ENCODE measurements around the gene CMYA5.
"Not testable (repeated sequence)": the region's sequence is repeated elsewhere in the genome, so short reads cannot be mapped to it uniquely, and the experiment has no call there.

CMYA5 gene

GRCh38 chr5:79750611-79751510, 61.2 kb downstream of the CMYA5 start:
- DNase-seq (ENCODE audit: low spot score) = no peak

- no peak for DNase-seq (ENCODE audit: low spot score)
Observed at GRCh38 chr5:79753092-79753491, 63.5 kb downstream of the CMYA5 start.

- no peak for DNase-seq (ENCODE audit: low spot score)
Observed at GRCh38 chr5:79753877-79754645, 64.4 kb downstream of the CMYA5 start.

GRCh38 chr5:79754865-79755555, 65.4 kb downstream of the CMYA5 start:
- peak; percentile 34 for DNase-seq (ENCODE audit: low spot score)

GRCh38 chr5:79756076-79756475, 66.4 kb downstream of the CMYA5 start:
- no peak for DNase-seq (ENCODE audit: low spot score)

GRCh38 chr5:79759436-79759835, 69.8 kb downstream of the CMYA5 start:
- no peak for DNase-seq (ENCODE audit: low spot score)

- DNase-seq (ENCODE audit: low spot score) = no peak
Observed at GRCh38 chr5:79759848-79760247, 70.2 kb downstream of the CMYA5 start.

- DNase-seq (ENCODE audit: low spot score) = no peak
Observed at GRCh38 chr5:79762929-79763328, 73.3 kb downstream of the CMYA5 start.

GRCh38 chr5:79764147-79764546, 74.5 kb downstream of the CMYA5 start:
- not testable (repeated sequence) for DNase-seq (ENCODE audit: low spot score)

GRCh38 chr5:79771387-79771786, 81.8 kb downstream of the CMYA5 start:
- DNase-seq (ENCODE audit: low spot score) = no peak

GRCh38 chr5:79772651-79773050, 83.0 kb downstream of the CMYA5 start:
- no peak for DNase-seq (ENCODE audit: low spot score)

GRCh38 chr5:79773612-79774011, 84.0 kb downstream of the CMYA5 start:
- no peak for DNase-seq (ENCODE audit: low spot score)

- peak; percentile 64 for DNase-seq (ENCODE audit: low spot score)
Observed at GRCh38 chr5:79774171-79774854, 84.7 kb downstream of the CMYA5 start.

GRCh38 chr5:79774855-79775237, 85.2 kb downstream of the CMYA5 start:
- no peak for DNase-seq (ENCODE audit: low spot score)

- DNase-seq (ENCODE audit: low spot score) = not testable (repeated sequence)
Observed at GRCh38 chr5:79784741-79785140, 95.1 kb downstream of the CMYA5 start.

- DNase-seq (ENCODE audit: low spot score) = no peak
Observed at GRCh38 chr5:79785983-79786382, 96.3 kb downstream of the CMYA5 start.

- DNase-seq (ENCODE audit: low spot score) = no peak
Observed at GRCh38 chr5:79787448-79787847, 97.8 kb downstream of the CMYA5 start.

GRCh38 chr5:79791843-79792242, 102.2 kb downstream of the CMYA5 start:
- DNase-seq (ENCODE audit: low spot score) = no peak

- DNase-seq (ENCODE audit: low spot score) = no peak
Observed at GRCh38 chr5:79792463-79792862, 102.8 kb downstream of the CMYA5 start.

GRCh38 chr5:79793304-79793703, 103.7 kb downstream of the CMYA5 start:
- DNase-seq (ENCODE audit: low spot score) = no peak

- DNase-seq (ENCODE audit: low spot score) = no peak
Observed at GRCh38 chr5:79793722-79794121, 104.1 kb downstream of the CMYA5 start.

- DNase-seq (ENCODE audit: low spot score) = no peak
Observed at GRCh38 chr5:79794347-79794746, 104.7 kb downstream of the CMYA5 start.
